ENCODE data around the gene HOXB1.

HOXB1 gene

DNA sequence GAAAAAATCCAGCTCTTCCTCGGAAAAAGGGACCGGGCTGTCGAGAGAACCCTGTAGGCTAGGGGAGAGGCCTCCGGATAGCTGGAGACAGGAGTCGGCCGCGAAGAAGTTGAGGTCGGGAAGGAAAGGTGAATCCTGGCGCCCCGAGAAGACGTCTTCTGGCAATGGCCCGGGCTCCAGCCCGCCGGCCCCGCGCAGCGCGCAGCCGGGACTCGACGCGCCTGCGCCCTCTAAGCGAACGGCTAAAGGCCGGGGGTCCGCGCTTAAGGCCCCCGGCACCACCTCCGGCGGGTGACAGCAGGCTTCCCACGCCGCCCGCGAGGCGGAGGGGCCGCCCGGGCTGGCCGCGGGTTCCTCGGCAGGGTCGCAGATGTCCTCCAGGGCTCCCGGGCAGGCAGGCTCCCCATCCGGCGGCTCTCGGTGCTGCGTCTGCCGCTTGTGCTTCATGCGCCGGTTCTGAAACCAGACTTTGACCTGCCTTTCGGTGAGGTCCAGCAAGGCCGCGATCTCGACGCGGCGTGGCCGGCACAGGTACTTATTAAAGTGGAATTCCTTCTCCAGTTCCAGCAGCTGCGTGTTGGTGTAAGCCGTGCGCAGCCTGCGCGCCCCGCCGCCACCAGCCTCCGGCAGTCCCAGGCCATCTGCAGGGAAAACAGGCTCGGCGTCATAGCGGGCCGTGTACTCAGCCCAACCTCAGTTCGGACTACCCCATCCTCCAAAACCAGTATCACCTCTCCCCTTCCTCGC lies 12.5 kb upstream of the HOXB1 start:
- no peak overlapping the region for H3K27ac ChIP-seq
- peaks cover 81% of the 10 kb centered on the region for H3K27me3 ChIP-seq (replicated peaks)
- DNase-seq = peak; percentile 4
- in situ Hi-C loops (cut with HindIII; ENCODE audit: low pct_ligation_motif_present, low sequenced_read_pairs) = no loop called here
- peak overlapping the region; percentile 75 for H3K4me3 ChIP-seq (ENCODE audit: low read depth, low read length)
- TF ChIP-seq, protein P1, sequence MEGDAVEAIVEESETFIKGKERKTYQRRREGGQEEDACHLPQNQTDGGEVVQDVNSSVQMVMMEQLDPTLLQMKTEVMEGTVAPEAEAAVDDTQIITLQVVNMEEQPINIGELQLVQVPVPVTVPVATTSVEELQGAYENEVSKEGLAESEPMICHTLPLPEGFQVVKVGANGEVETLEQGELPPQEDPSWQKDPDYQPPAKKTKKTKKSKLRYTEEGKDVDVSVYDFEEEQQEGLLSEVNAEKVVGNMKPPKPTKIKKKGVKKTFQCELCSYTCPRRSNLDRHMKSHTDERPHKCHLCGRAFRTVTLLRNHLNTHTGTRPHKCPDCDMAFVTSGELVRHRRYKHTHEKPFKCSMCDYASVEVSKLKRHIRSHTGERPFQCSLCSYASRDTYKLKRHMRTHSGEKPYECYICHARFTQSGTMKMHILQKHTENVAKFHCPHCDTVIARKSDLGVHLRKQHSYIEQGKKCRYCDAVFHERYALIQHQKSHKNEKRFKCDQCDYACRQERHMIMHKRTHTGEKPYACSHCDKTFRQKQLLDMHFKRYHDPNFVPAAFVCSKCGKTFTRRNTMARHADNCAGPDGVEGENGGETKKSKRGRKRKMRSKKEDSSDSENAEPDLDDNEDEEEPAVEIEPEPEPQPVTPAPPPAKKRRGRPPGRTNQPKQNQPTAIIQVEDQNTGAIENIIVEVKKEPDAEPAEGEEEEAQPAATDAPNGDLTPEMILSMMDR (IDR thresholded peaks at IDR 0.05; ENCODE audit: low read depth, low read length, missing control alignments) = no peak
- H3K36me3 ChIP-seq (replicated peaks) = no peaks in the 10 kb centered on the region

DNA sequence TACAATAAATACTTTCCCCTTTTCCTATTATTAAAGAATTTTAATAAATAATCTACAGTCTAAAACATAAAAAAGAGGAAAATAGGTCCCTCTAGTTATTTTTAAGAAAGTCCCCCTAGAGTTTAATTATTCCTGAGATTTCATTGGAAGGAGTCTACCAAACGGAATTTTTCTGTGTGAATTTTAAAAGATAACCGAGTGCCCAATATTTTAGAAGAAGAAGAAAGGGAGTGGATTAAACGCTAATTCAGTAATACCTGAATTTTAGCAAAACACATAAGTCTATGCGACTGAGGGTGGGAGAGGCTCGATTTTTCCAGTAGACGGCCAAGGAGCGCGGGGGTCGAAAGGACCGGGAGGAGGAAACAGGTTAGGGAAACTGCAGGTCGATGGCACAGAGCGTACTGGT lies 11.9 kb upstream of the HOXB1 start:
- H3K36me3 ChIP-seq (replicated peaks) = no peaks in the 10 kb centered on the region
- TF ChIP-seq, protein P1 (IDR thresholded peaks at IDR 0.05; ENCODE audit: low read depth, low read length, missing control alignments) = no peak
- H3K27me3 ChIP-seq (replicated peaks) = peaks cover 77% of the 10 kb centered on the region
- H3K27ac ChIP-seq = no peak overlapping the region
- in situ Hi-C loops (cut with HindIII; ENCODE audit: low pct_ligation_motif_present, low sequenced_read_pairs) = no loop called here
- DNase-seq = no peak
- peak overlapping the region; percentile 75 for H3K4me3 ChIP-seq (ENCODE audit: low read depth, low read length)

DNA sequence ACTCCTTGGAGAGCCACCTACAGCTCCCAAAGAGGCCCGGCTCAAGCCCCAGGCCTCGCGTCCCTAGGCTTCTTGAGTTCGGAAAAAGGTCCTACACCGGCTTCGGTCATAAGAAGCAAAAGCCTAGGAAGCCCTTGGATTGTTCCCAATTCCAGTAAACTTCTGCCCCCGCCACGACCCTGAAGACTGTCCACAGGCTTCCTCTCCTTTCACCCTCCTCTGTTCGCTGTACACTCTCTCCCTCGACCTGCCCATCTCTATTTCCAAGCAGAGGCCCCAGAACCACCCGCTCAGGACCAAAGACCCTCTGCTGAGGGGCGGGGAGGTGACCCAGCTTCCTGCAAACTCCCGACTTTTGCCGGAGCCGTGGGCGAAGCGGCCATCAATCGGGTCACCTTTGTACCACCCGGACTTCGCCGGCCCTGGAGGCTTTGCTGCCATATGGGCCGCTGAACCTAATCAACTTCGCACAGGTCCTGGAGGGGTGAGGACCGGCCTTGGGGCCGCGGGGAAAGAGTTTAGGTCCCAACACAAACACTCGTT lies 11.4 kb upstream of the HOXB1 start:
- H3K36me3 ChIP-seq (replicated peaks) = no peaks in the 10 kb centered on the region
- no peak for DNase-seq
- no peak overlapping the region for H3K27ac ChIP-seq
- peak overlapping the region; percentile 75 for H3K4me3 ChIP-seq (ENCODE audit: low read depth, low read length)
- peaks cover 72% of the 10 kb centered on the region for H3K27me3 ChIP-seq (replicated peaks)
- in situ Hi-C loops (cut with HindIII; ENCODE audit: low pct_ligation_motif_present, low sequenced_read_pairs) = no loop called here
- TF ChIP-seq, protein P1 (IDR thresholded peaks at IDR 0.05; ENCODE audit: low read depth, low read length, missing control alignments) = no peak

DNA sequence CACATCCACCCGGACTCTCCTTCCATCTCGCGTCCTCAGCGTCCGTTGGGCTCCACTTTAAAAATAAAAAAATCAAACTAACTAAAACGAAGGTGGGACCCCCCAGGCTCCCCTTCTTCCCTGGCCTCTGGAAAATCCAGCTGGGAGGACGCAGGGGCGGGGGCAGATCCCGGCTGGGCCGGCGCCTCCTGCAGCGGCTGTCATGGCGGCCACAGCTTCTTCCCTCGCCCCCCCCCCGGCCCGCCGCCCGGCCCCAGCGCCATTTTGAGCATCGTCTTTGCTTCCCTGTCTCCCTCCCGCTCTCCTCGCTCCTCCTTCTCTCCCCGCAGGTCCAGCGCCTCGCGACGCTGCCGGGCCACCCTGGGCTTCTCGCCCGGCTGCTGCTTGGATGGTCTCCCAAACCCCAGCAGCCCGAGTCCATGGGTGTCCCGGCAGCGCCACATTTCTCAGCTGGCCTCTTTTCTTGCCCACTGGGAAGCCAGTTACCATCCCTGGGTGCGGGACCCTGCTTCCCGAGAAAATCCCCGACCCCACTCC lies 10.8 kb upstream of the HOXB1 start:
- no peak overlapping the region for H3K27ac ChIP-seq
- H3K27me3 ChIP-seq (replicated peaks) = peaks cover 67% of the 10 kb centered on the region
- no peaks in the 10 kb centered on the region for H3K36me3 ChIP-seq (replicated peaks)
- in situ Hi-C loops (cut with HindIII; ENCODE audit: low pct_ligation_motif_present, low sequenced_read_pairs) = no loop called here
- TF ChIP-seq, protein P1 (IDR thresholded peaks at IDR 0.05; ENCODE audit: low read depth, low read length, missing control alignments) = no peak
- no peak for DNase-seq
- peak overlapping the region; percentile 75 for H3K4me3 ChIP-seq (ENCODE audit: low read depth, low read length)

DNA sequence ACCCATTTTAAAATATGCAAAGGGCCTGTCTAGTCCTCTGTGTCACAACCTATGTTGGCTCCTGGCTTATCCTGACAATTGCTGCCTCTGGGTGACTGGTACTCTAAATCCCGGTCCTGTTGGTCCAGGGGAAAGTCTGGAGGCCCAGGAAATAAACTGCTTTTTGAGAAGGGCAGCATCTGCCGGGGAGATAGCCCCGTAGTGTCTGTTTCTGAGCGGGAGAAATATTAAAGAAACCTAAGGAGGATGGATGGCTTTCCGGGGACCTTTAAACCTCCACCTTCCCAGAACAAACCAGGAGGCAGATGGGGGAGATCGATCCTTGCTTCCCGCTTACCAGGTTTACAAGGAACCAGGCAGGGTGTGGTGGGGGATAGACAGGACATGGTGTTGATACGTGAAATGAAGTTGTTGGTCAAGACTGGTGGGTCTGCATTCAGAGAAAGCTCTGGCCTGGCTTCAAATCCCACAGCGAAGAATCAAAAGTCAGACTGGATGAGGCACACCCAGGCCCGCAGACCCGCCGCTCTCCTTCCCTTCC lies 10.3 kb upstream of the HOXB1 start:
- in situ Hi-C loops (cut with HindIII; ENCODE audit: low pct_ligation_motif_present, low sequenced_read_pairs) = no loop called here
- no peak for DNase-seq
- no peak overlapping the region for H3K27ac ChIP-seq
- H3K36me3 ChIP-seq (replicated peaks) = no peaks in the 10 kb centered on the region
- TF ChIP-seq, protein P1 (IDR thresholded peaks at IDR 0.05; ENCODE audit: low read depth, low read length, missing control alignments) = no peak
- peaks cover 61% of the 10 kb centered on the region for H3K27me3 ChIP-seq (replicated peaks)
- H3K4me3 ChIP-seq (ENCODE audit: low read depth, low read length) = peak overlapping the region; percentile 75

All from brain microvascular endothelial cell (primary cell).